Activated CD8-positive, alpha-beta memory T cell treated with anti-CD3 and anti-CD28 coated beads, Interleukin-2, amount 50 U/mL, for 1 hour (primary cell): ENCODE measurements around the gene SIGLEC7.
"Not testable (repeated sequence)": the region's sequence is repeated elsewhere in the genome, so short reads cannot be mapped to it uniquely, and the experiment has no call there.

Source experiments
- DNase-seq: peaks from one replicate; pipeline ENCODE4 v3.0.0-alpha.2; 2020; ENCODE audit errors: extremely low read depth

Gene SIGLEC7

DNA sequence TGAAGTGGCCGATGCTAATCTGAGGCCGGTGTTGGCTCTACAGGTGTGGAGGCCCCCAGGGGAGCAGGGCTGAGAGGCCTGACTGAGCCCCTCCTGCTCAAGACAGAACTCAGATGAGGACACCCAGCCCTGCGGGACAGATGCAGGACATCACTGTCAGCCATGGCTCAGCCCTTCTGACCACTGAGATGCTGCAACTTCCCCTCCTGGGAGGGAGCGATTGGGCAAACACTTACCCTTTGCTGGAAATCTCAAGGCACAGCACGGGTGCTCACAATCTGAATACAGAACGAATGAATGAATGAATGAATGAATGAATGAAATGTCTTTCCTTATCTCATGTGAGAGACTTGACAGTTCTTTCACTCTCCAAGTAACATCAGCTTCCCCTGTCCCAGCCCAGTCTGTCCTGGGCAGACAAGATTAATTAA is 3.5 kb upstream of the SIGLEC7 start:
- DNase-seq = no peak

DNA sequence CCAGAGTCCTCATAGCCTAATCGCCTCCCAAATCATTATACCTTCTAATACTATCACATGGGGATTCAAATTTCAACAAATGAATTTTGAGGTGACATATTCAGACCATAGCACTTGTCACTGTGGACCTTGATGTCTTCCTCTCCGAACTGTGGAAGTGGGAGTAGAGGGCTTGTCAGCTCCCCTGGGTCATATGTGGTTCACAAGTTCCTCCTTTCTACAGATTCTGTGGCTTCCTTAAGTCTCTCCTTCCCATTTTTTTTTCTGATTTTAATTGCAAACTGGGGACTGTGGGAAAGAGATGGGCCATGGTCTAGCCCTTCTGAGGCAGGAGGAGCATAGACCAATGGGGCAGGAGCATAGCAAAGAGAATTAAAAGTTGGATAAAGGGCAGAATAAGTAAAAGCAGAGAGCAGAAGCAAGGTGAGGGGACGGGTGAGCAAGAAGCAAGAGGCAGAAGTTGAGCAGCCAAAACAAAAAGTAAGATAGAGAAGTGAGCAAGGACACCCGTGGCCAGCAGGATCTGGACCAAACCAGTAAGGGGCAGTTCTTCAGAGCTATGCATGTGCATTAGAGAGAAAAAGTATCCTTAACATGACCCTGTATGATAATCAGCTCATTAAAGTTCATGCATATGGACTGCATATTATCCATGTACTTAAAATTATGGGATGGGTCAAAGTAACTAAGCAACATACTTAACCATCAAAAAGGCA is 2.6 kb upstream of the SIGLEC7 start:
- DNase-seq = no peak

GRCh38 chr19:51140441-51140840 is 1.7 kb upstream of the SIGLEC7 start:
- DNase-seq = no peak

GRCh38 chr19:51141181-51141580 is 920 bp upstream of the SIGLEC7 start:
- no peak for DNase-seq

DNA sequence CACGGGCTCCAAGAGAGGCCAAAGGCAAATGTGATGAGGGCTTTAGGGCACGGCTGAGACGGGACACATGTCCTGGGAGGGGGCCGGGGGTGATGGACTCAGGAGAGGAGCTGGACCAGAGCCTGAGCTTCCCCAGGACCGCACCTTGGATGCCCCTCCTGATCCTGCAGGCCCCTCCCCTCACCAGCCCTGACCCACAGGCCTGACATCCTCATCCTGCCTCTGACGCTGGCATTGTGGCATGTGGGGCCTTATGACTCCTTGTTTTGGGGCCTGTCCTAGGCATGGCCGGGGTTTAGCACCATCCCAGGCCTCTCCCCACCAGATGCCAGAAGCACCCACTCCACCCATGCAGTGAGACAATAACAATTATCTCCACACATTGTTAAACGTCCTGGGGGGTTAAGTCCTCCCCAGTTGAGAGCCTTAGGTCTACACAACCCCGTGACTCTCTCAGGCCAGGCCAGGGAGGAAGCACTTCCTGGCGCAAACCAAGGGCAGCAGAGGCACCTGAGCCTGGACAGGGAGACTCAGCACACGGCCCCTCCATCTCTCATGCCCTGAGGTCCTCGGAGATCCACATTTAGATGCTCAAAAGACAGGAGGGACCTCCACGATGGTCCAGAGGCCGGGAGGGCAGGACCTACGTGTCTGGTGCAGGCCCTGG is 841 bp downstream of the SIGLEC7 start:
- not testable (repeated sequence) for DNase-seq

DNA sequence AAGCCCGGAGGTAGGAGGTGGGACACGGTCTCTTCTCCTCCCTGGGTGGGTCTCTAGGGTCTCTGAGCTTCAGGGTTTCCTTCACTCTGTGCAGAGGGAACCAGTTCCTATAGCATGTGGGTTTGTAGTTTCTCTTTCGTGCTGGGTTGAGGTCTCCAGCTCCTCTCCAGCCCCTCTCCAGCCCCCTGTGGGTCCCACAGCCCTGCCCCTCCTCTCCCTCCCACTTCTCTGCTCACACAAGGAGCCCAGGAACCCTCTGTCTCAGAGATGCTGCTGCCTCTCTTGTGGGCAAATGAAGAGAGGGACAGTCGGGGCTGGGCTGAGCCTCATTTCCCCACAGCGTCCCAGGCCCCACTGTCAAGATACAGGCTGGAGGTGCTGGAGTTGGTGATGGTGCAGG is 1.4 kb downstream of the SIGLEC7 start:
- no peak for DNase-seq

DNA sequence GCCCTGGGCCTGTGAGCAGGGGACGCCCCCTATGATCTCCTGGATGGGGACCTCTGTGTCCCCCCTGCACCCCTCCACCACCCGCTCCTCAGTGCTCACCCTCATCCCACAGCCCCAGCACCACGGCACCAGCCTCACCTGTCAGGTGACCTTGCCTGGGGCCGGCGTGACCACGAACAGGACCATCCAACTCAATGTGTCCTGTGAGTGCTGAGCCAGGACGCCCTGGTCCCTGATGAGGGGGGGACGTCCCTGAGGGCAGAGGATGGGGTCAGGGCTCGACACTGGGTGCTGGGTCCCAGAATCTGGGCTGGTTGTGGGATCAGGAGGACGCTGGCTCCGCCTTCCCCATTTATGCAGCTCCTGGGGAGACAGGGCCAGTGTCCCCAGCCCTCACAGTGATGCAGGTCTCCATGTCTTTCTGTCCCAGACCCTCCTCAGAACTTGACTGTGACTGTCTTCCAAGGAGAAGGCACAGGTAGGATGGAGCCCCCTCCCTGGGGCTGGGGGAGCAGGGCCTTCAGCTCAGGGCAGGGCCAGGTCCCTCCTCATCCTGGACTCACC is 2.5 kb downstream of the SIGLEC7 start:
- no peak for DNase-seq

- no peak for DNase-seq
Measured at GRCh38 chr19:51145916-51146493, 3.9 kb downstream of the SIGLEC7 start.

GRCh38 chr19:51146751-51147150 is 4.7 kb downstream of the SIGLEC7 start:
- DNase-seq = no peak

DNA sequence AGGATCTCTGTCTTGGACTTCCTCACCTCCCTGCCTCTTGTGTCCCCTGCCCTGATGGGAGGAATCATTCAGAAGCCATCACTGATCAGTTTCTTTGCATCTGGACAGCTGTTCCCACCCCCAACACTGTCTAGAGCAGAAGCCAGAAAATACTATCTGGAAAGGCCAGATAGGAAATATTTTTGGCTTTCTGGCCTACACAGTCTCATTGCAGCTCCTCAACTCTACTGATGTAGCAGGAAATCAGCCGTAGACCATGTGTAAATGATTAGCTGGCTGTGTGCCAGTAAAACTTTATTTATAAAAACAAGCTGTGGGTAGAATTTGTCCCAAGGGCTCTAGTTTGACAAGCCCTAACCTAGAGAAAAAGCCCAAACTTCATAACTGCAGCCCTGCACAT is 5.6 kb downstream of the SIGLEC7 start:
- no peak for DNase-seq

DNA sequence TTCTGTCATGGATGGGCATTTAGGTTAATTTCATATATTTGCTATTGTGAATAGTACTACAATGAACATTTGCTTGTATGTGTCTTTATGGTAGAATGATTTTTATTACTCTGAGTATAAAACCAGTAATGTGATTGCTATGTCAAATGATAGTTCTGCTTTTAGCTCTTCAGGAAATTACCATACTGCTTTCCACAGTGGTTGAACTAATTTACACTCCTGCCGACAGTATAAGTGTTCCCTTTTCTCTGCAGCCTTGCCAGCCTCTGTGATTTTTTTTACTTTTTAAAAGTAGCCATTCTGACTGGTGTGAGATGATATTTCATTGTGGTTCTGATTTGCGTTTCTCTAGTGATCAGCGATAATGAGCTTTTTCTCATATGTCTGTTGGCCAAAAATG is 6.5 kb downstream of the SIGLEC7 start:
- DNase-seq = no peak

- DNase-seq = no peak
Measured at GRCh38 chr19:51150627-51151026, 8.5 kb downstream of the SIGLEC7 start.

DNA sequence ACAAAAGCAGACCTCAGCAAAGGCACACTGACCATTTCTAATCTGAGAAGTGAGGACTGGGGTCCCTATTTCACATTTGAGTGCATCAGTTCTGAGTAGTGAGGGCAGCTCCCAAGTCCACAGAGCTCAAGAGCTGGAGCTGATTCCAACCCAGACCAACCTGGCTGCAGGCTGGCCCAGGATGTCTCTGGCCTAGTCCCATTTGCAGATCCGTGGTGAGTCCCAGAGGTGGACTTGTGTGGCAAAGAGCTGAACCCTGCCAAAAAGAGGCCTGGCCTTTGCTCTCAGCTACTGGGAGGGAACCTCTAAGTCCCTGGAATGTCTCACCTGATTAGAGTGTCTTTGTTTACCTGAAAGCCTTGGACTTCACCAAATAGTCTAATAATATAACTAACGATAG is 14.6 kb downstream of the SIGLEC7 start:
- DNase-seq = no peak

DNA sequence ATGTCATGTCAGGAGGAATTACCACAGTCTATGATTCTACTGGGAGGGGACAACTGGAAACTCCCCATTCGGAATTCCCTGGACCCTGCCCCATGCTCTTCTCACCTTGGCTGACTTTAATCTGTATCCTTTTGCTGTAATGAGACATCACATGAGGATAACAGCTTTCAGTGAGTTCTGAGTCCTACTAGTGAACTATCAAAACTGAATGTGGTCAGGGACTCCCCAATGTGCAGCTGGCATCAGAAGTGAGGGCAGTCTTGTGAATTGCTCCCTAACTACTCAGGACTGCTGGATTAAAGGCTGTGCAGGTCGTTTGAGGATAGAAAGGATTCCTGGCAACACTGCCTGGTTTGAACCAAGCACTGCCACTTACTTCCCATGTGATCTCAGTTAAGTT is 15.2 kb downstream of the SIGLEC7 start:
- DNase-seq = no peak

GRCh38 chr19:51158474-51159129 is 16.5 kb downstream of the SIGLEC7 start:
- DNase-seq = peak; percentile 33

- DNase-seq = no peak
Measured at GRCh38 chr19:51159656-51160055, 17.6 kb downstream of the SIGLEC7 start.

- no peak for DNase-seq
Measured at GRCh38 chr19:51161266-51161665, 19.2 kb downstream of the SIGLEC7 start.

DNA sequence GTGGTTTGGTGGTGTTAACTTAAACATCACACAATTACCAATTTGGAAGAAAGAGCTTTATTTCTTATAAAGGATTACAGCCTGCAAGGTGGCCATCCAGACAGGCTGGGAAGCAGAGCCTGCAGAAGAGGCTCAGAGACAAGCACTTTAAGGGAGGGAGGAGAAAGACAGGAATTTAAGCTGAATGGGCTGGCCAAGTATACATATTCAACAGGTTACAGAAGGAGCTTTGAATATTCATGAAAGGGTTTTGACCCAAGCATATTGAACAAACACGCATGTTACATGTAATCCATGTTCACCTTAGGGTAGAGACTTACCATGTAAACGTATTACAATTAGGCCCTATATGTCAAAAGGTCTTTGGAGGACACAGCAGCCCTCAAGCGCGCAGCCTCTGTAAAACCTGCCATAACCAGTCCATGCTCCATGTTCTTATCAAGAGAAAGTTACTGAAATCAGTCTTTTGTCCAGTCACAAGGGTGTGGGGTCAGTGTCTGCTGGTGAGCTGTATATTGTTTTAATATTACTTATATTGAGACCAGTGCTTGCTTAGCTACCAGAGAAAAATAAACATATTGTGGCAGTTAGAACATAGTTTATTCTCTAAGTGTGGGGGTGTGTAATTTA is 19.9 kb downstream of the SIGLEC7 start:
- no peak for DNase-seq

DNA sequence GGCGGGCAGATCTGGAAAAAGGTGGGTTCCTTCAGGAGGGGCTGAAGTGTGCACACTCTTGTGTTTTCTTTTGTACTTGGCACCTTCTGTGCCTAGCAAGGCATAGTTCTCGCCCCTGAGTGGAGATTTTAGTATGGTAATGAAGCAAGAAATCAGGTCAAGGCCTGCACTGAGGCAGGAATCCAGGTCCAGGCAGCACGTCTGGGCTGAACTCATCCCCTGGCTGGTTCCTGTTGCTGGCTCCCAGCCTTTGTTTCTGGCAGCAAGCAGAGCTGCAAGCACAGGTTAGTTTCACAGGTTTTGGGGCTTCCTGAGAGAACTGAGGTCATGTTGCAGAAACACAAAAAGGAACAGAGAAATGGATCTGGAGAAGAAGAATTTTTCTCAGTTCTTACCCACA is 21.2 kb downstream of the SIGLEC7 start:
- DNase-seq = no peak

DNA sequence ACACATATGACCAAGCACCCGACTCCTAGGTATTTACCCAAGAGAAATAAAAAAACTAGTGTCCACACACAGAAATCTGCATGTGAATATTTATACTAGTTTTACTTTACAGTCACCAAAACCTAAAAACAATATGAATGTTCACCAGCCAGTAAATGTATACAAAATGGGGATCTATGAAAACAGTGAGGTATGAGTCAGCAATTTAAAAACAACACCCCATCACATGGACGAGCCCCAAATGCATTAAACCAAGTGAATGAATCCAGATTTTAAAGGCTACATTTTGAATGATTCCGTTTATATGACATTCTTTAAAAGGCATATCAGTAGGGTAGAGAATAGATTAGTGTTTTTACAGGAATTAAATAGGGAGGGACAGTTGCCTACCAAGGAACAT is 22.1 kb downstream of the SIGLEC7 start:
- DNase-seq = no peak

DNA sequence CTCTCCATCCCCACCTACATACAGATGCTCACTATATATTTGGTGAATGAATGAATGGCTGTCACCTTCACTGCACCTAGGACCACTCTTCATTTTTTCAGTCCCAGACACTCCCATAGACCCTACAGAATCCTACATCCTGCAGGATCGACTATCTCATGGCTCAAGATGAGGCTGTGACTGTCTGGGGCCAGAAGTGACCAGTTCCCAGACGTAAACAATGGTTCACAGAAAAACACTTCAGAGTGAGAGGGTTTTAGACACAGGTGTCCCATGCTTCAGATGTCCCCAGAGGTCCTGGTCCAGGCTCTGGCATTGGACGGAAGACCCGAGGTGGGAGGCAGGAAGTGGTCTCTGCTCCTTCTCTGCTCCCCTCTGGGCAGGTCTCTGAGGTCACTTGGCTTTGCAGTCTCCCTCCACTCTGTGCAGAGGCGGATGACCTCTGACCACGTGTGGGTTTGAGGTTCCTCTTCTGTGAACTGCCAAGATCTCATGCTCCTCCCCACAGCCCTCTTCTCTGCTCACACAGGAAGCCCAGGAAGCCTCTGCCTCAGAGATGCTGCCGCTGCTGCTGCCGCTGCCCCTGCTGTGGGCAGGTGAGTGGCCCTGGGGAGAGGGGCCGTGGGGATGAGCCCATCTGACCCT is 24.9 kb downstream of the SIGLEC7 start:
- peak; percentile 9 for DNase-seq
